SK-N-SH treated with all-trans-retinoic acid at 6 μM for 48 hours (cell line): ENCODE data around the gene CAND2.

Experiments used
- CREB5 ChIP-seq: fragments of 250-450 bp; sonication (Bioruptor Pico); IDR thresholded peaks from 2 replicates; pipeline ENCODE4 v1.5.1; 2020; ENCODE audit warnings: low read depth, mild to moderate bottlenecking, moderate library complexity
- GLIS3 ChIP-seq: fragments of 250-450 bp; sonication (Bioruptor Pico); IDR thresholded peaks from 2 replicates; pipeline ENCODE4 v1.5.0; 2020; ENCODE audit warnings: mild to moderate bottlenecking, moderate library complexity
- ISL1 ChIP-seq: fragments of 250-450 bp; sonication (Bioruptor Pico); IDR thresholded peaks from 2 replicates; pipeline ENCODE4 v2.1.2; 2022; ENCODE audit warnings: mild to moderate bottlenecking, moderate library complexity
- PATZ1 ChIP-seq: fragments of 250-450 bp; sonication (Bioruptor Pico); IDR thresholded peaks from 2 replicates; pipeline ENCODE4 v1.8.0; 2020; ENCODE audit warnings: mild to moderate bottlenecking, moderate library complexity, borderline replicate concordance
- PPARA ChIP-seq: fragments of 250-450 bp; sonication (Bioruptor Pico); IDR thresholded peaks from 2 replicates; pipeline ENCODE4 v1.5.0; 2020; ENCODE audit warnings: mild to moderate bottlenecking, borderline replicate concordance
- ZFP30 ChIP-seq: fragments of 450-650 bp; formaldehyde crosslinking; IDR thresholded peaks from 2 replicates; pipeline ENCODE4 v1.5.0; 2022; ENCODE audit warnings: mild to moderate bottlenecking, moderate library complexity
- ZNF565 ChIP-seq: fragments of 450-650 bp; formaldehyde crosslinking; conservative IDR thresholded peaks from 2 replicates; pipeline ENCODE4 v1.5.0; 2020; ENCODE audit warnings: low read depth, mild to moderate bottlenecking, moderate library complexity
- ZNF70 ChIP-seq: fragments of 450-650 bp; formaldehyde crosslinking; IDR thresholded peaks from 2 replicates; pipeline ENCODE4 v1.5.0; 2020; ENCODE audit warnings: mild to moderate bottlenecking, moderate library complexity
- TF ChIP-seq, protein P1 (sequence below): fragments of 250-450 bp; sonication (Bioruptor Pico); IDR thresholded peaks from 2 replicates; pipeline ENCODE4 v1.5.0; 2020; ENCODE audit warnings: mild to moderate bottlenecking, moderate library complexity

GRCh38 chr3:12822725-12823373 lies 26.4 kb downstream of the CAND2 start:
- no peak for TF ChIP-seq ZNF565 (CRISPR knock-in tag)
- TF ChIP-seq CREB5 (CRISPR knock-in tag) = no peak
- TF ChIP-seq ISL1 (CRISPR knock-in tag) = no peak
- TF ChIP-seq, protein P1, sequence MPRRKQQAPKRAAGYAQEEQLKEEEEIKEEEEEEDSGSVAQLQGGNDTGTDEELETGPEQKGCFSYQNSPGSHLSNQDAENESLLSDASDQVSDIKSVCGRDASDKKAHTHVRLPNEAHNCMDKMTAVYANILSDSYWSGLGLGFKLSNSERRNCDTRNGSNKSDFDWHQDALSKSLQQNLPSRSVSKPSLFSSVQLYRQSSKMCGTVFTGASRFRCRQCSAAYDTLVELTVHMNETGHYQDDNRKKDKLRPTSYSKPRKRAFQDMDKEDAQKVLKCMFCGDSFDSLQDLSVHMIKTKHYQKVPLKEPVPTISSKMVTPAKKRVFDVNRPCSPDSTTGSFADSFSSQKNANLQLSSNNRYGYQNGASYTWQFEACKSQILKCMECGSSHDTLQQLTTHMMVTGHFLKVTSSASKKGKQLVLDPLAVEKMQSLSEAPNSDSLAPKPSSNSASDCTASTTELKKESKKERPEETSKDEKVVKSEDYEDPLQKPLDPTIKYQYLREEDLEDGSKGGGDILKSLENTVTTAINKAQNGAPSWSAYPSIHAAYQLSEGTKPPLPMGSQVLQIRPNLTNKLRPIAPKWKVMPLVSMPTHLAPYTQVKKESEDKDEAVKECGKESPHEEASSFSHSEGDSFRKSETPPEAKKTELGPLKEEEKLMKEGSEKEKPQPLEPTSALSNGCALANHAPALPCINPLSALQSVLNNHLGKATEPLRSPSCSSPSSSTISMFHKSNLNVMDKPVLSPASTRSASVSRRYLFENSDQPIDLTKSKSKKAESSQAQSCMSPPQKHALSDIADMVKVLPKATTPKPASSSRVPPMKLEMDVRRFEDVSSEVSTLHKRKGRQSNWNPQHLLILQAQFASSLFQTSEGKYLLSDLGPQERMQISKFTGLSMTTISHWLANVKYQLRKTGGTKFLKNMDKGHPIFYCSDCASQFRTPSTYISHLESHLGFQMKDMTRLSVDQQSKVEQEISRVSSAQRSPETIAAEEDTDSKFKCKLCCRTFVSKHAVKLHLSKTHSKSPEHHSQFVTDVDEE (CRISPR knock-in tag) = no peak
- TF ChIP-seq PPARA (CRISPR knock-in tag) = no peak
- no peak for TF ChIP-seq PATZ1 (CRISPR knock-in tag)
- no peak for TF ChIP-seq ZNF70 (CRISPR knock-in tag)
- TF ChIP-seq GLIS3 = no peak
- no peak for TF ChIP-seq ZFP30 (CRISPR knock-in tag)
